Neural cell (in vitro differentiated cells): ENCODE measurements around the gene SAC3D1.

Experiments
- EP300 ChIP-seq: fragments of 450-650 bp; conservative IDR thresholded peaks from 2 replicates; pipeline ENCODE4 v1.6.1; 2014; ENCODE audit warnings: antibody characterized with exemption, mild to moderate bottlenecking, moderate library complexity; ENCODE audit not compliant: poor library complexity, severe bottlenecking
- EZH2 ChIP-seq: fragments of 200-600, 300-800 bp; shearing (Covaris generic), sonication (generic); IDR thresholded peaks from 2 replicates; pipeline ENCODE4 v1.6.1; 2014; ENCODE audit warnings: antibody characterized with exemption, low read length, borderline replicate concordance, mild to moderate bottlenecking; ENCODE audit not compliant: insufficient read depth, poor library complexity, severe bottlenecking
- MXI1 ChIP-seq: fragments of 450-650 bp; conservative IDR thresholded peaks from 2 replicates; pipeline ENCODE4 v1.6.1; 2014; ENCODE audit warnings: antibody characterized with exemption, mild to moderate bottlenecking; ENCODE audit not compliant: poor library complexity, severe bottlenecking
- SMC3 ChIP-seq: fragments of 450-650 bp; conservative IDR thresholded peaks from 2 replicates; pipeline ENCODE4 v1.6.1; 2014; ENCODE audit warnings: antibody characterized with exemption, mild to moderate bottlenecking, moderate library complexity; ENCODE audit not compliant: poor library complexity
- TAF1 ChIP-seq: IDR thresholded peaks from 2 replicates; pipeline ENCODE4 v1.6.1; 2012; ENCODE audit warnings: low read depth
- TF ChIP-seq, protein P1 (sequence below): fragments of 450-650 bp; IDR thresholded peaks from 2 replicates; pipeline ENCODE4 v1.5.1; 2014; ENCODE audit warnings: antibody characterized with exemption, mild to moderate bottlenecking, moderate library complexity; ENCODE audit not compliant: poor library complexity, severe bottlenecking

DNA sequence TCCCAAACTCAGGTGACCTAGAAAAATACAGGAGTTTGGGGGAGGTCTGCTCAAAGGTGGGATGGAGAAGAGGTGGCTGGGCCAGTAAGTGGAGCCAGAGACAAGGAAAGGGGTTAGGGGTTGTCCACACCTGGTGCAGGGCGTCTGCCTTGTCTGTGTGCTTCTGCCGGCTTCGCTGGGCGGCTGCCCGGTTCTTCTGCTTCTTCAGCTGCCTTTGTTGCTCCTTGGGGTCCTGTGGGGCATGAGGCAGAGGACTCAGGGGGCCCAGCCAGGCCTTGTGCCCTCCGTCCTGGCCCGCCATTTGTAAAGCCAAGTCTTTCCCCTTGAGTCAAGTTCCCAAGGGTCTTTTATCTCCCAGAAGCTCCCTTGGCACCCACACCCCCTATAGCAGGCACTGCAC is 46.7 kb upstream of the SAC3D1 start:
- TF ChIP-seq, protein P1, sequence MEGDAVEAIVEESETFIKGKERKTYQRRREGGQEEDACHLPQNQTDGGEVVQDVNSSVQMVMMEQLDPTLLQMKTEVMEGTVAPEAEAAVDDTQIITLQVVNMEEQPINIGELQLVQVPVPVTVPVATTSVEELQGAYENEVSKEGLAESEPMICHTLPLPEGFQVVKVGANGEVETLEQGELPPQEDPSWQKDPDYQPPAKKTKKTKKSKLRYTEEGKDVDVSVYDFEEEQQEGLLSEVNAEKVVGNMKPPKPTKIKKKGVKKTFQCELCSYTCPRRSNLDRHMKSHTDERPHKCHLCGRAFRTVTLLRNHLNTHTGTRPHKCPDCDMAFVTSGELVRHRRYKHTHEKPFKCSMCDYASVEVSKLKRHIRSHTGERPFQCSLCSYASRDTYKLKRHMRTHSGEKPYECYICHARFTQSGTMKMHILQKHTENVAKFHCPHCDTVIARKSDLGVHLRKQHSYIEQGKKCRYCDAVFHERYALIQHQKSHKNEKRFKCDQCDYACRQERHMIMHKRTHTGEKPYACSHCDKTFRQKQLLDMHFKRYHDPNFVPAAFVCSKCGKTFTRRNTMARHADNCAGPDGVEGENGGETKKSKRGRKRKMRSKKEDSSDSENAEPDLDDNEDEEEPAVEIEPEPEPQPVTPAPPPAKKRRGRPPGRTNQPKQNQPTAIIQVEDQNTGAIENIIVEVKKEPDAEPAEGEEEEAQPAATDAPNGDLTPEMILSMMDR: no peak
- TF ChIP-seq EP300 (no peak), EZH2 (no peak), MXI1 (no peak), TAF1 (no peak), SMC3 (no peak)
